Sigmoid colon (tissue), 7 donors: Measurements from ENCODE around the gene MAP2. TPM values are rescaled to one million over a fixed set of nuclear protein-coding genes. Genes with fewer than 3 reads are reported as not detected.
A peak's percentile ranks its signal among the peaks of the same experiment; 100 is the strongest.

Source experiments
- DNase-seq: peaks from one replicate; pipeline ENCODE4 v3.0.0-alpha.2; 2019
- H3K27ac ChIP-seq, 4 donors: fragments of 200-600 bp; sonication (generic); one replicate each; pipeline ENCODE4 v1.5.1; 2016 to 2019; ENCODE audit warnings: mild to moderate bottlenecking in 1 of 4
- H3K27me3 ChIP-seq, 3 donors: fragments of 200-600 bp; sonication (generic); one replicate each; pipeline ENCODE4 v1.5.1; 2019; ENCODE audit warnings: mild to moderate bottlenecking in 1 of 3
- H3K36me3 ChIP-seq, 4 donors: fragments of 200-600 bp; sonication (generic); one replicate each; pipeline ENCODE4 v1.5.1; 2016 to 2019
- H3K4me1 ChIP-seq, 4 donors: fragments of 200-600 bp; sonication (generic); one replicate each; pipeline ENCODE4 v1.5.1; 2017 to 2019
- H3K4me3 ChIP-seq, 4 donors: fragments of 200-600 bp; sonication (generic); one replicate each; pipeline ENCODE4 v1.5.1; 2017 to 2019; ENCODE audit warnings: mild to moderate bottlenecking in 2 of 4, moderate library complexity in 1 of 4
- H3K9me3 ChIP-seq, 4 donors: fragments of 200-600 bp in 3 of 4; sonication (generic) in 3 of 4; one replicate each; pipeline versions ENCODE4 v1.5.1 to v1.6.1; 2013 to 2019
- EP300 ChIP-seq, 4 donors: sonication (generic); formaldehyde crosslinking; IDR thresholded peaks; one replicate each; pipeline ENCODE4 v1.6.1; 2017; ENCODE audit warnings: antibody characterized with exemption in 4 of 4
- POLR2A ChIP-seq, 2 donors: fragments of 450-650 bp; IDR thresholded peaks; one replicate each; pipeline ENCODE4 v1.6.1; 2016; ENCODE audit warnings: antibody characterized with exemption in 2 of 2, mild to moderate bottlenecking in 2 of 2, moderate library complexity in 2 of 2
- POLR2AphosphoS5 ChIP-seq, 4 donors: sonication (generic); formaldehyde crosslinking; IDR thresholded peaks; one replicate each; pipeline ENCODE4 v1.6.1; 2017; ENCODE audit warnings: antibody characterized with exemption in 4 of 4
- WGBS, 2 donors: extraction: QIAGEN DNeasy Blood & Tissue Kit; methylation state at CpG; one replicate each; pipeline ENCODE4 v1.1.7; 2013; 5-methylcytosine and 5-hydroxymethylcytosine counted together
- intact Hi-C: fragments of 100-400 bp; cut with DNase I; formaldehyde crosslinking; loops from one replicate; pipeline ENCODE4 v1.15.1; 2023
- polyA plus RNA-seq, 3 donors: library from polyadenylated mRNA; stranded (reverse); fragments of 200-250 nt; gene quantifications; one replicate each; pipeline ENCODE4 v1.2.3, GENCODE V29; 2013
- total RNA-seq, 4 donors: library from RNA; depleted of rRNA; stranded (reverse); fragments of >200 nt; gene quantifications; one replicate each; pipeline ENCODE4 v1.1.0, GENCODE V29; 2016
- TF ChIP-seq, protein P1 (sequence below), 4 experiments: fragments of 450-650 bp in 3 of 4; fragments of 200-600 bp in 1 of 4; IDR thresholded peaks; one replicate each; pipeline ENCODE4 v1.5.1; 2016 to 2019; ENCODE audit warnings: antibody characterized with exemption in 4 of 4, mild to moderate bottlenecking in 3 of 4, moderate library complexity in 2 of 4
- donor health status: healthy with polysubstance abuse.
- donor health status: Bipolar disorder and iron deficiency.
- donor health status: healthy.

MAP2 gene, protein sequence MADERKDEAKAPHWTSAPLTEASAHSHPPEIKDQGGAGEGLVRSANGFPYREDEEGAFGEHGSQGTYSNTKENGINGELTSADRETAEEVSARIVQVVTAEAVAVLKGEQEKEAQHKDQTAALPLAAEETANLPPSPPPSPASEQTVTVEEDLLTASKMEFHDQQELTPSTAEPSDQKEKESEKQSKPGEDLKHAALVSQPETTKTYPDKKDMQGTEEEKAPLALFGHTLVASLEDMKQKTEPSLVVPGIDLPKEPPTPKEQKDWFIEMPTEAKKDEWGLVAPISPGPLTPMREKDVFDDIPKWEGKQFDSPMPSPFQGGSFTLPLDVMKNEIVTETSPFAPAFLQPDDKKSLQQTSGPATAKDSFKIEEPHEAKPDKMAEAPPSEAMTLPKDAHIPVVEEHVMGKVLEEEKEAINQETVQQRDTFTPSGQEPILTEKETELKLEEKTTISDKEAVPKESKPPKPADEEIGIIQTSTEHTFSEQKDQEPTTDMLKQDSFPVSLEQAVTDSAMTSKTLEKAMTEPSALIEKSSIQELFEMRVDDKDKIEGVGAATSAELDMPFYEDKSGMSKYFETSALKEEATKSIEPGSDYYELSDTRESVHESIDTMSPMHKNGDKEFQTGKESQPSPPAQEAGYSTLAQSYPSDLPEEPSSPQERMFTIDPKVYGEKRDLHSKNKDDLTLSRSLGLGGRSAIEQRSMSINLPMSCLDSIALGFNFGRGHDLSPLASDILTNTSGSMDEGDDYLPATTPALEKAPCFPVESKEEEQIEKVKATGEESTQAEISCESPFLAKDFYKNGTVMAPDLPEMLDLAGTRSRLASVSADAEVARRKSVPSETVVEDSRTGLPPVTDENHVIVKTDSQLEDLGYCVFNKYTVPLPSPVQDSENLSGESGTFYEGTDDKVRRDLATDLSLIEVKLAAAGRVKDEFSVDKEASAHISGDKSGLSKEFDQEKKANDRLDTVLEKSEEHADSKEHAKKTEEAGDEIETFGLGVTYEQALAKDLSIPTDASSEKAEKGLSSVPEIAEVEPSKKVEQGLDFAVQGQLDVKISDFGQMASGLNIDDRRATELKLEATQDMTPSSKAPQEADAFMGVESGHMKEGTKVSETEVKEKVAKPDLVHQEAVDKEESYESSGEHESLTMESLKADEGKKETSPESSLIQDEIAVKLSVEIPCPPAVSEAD (N-terminal part only)
- total RNA-seq (10 to 100 TPM in 3 of 4 donors, 1 to 10 TPM in 1; 8.4 to 21.8 (median 13.0) TPM), polyA plus RNA-seq (1 to 10 TPM in 2 of 3 donors, under 1 TPM in 1; 0.46 to 2.1 (median 1.2) TPM)

DNA sequence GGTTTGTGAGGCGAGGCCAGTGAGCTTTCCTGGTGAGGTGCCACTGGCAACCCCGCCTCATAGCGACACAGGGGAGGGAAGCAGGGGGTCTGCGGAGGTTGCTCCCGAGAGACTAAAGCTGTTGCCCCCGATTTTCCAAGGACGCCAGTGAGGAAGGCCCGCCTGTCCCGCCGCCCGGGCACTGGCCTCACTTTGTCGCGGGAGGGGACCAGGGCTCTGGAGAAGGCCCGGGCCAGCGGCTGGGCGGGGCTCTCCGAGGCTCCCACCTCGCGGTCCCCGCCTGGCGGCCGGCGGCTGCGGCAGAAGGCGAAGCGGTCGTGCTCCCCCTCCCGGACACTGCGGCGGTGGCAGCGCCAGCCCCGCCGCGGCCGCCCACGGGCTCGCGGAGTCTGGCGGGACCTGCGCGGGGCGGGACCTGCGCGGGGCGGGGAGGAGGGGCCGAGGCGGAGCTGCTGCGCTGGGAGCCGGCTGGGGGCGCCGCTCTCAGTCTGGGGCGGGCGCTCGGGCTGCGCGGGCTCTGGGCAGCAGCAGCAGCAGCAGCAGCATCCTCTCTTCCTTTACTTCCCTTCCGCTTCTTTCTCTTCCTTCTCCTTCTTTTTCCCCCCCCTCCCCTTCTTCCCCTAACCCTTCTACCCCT is at the start of gene MAP2:
Gene MAP2 (plus strand): TSS at position 486 of the 637 bp plus-strand sequence. CDS start 229,124 bp downstream, outside the sequence.
- H3K27me3 ChIP-seq = no peaks in the 10 kb centered on the region
- H3K9me3 ChIP-seq = no peaks in the 10 kb centered on the region
- peak; percentile 86 for DNase-seq
- TF ChIP-seq, protein P1, sequence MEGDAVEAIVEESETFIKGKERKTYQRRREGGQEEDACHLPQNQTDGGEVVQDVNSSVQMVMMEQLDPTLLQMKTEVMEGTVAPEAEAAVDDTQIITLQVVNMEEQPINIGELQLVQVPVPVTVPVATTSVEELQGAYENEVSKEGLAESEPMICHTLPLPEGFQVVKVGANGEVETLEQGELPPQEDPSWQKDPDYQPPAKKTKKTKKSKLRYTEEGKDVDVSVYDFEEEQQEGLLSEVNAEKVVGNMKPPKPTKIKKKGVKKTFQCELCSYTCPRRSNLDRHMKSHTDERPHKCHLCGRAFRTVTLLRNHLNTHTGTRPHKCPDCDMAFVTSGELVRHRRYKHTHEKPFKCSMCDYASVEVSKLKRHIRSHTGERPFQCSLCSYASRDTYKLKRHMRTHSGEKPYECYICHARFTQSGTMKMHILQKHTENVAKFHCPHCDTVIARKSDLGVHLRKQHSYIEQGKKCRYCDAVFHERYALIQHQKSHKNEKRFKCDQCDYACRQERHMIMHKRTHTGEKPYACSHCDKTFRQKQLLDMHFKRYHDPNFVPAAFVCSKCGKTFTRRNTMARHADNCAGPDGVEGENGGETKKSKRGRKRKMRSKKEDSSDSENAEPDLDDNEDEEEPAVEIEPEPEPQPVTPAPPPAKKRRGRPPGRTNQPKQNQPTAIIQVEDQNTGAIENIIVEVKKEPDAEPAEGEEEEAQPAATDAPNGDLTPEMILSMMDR (IDR thresholded peaks at IDR 0.05) = peak; percentile 17 to 88 (median 36)
- TF ChIP-seq EP300 (IDR thresholded peaks at IDR 0.05) (no peak), POLR2A (IDR thresholded peaks at IDR 0.05) (no peak), POLR2AphosphoS5 (IDR thresholded peaks at IDR 0.05) (peak in 2 of 4 donors; percentile 26 to 39)
- H3K4me1 ChIP-seq = peaks cover 0 to 17% (median 15%) of the 10 kb centered on the region in 4 donors
- H3K4me3 ChIP-seq = peak within 1 kb of the TSS; percentile 40 to 60 (median 55)
- intact Hi-C loops = loop anchor here (5.0 to 10.0 kb wide), 3 partner anchors 54 to 771 kb away; no protein-coding TSS in a partner anchor
- no peaks in the 10 kb centered on the region for H3K36me3 ChIP-seq
- WGBS, 2 donors = 2% methylated on average over 57 of the region's 57 CpGs
- peak within 1 kb of the TSS in 2 of 4 donors; percentile 35 to 64 for H3K27ac ChIP-seq

DNA sequence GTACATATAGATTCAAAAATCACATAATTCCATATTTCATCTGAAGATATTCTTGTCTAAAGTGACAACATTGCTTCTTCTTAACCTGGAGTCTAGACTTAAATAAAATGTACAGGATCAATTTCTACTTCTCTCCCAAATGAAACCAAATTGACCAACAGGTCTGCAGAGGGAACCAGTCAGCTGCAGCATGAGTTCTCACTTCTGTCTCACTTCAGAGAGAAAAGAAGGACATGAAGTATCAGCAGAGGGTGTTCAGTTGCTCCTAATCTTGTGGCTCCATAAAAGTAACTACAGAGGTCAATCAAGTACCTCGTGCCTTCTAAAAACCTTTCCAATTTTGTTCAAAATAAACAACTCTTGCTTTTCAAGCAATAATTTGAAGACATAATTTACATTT is 47.2 kb upstream of the MAP2 start:
- intact Hi-C loops = no loop called here

DNA sequence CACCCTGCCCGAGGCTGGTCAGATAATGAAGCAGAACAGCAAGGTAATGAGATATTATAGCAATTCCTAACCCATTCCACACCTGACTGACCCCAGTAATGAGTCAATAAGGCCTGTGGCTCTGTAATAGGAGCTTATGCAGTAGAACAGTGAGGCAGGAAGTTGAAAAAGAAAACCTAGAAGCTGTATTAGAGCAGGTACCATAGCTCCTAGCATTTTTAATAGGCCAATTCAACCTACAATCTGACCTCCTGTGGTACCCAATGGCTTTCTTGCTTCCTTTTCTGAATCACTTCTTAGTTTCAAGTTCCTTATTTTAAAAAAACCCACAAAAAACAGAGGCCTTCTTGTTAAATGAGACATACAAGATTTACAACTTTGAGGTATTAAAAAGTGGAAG is 43.6 kb upstream of the MAP2 start:
- Histone ChIP-seq H3K4me3 (no peak overlapping the region), H3K36me3 (no peaks in the 10 kb centered on the region), H3K4me1 (no peaks in the 10 kb centered on the region), H3K27ac (no peak overlapping the region), H3K27me3 (no peaks in the 10 kb centered on the region), H3K9me3 (peaks cover 0 to 8% (median 2%) of the 10 kb centered on the region in 4 donors)
- intact Hi-C loops = no loop called here
- DNase-seq = no peak
- 36 to 41% methylated on average over 1 of the region's 1 CpG for WGBS, 2 donors
- TF ChIP-seq, protein P1 (IDR thresholded peaks at IDR 0.05) = no peak
- TF ChIP-seq EP300 (IDR thresholded peaks at IDR 0.05) (no peak), POLR2A (IDR thresholded peaks at IDR 0.05) (no peak), POLR2AphosphoS5 (IDR thresholded peaks at IDR 0.05) (no peak)

More for the DNA sequence above, 47.2 kb upstream of the MAP2 start:
- WGBS, 2 donors = 79 to 86% methylated on average over 1 of the region's 1 CpG
- Histone ChIP-seq H3K27me3 (no peaks in the 10 kb centered on the region), H3K4me1 (no peaks in the 10 kb centered on the region), H3K36me3 (no peaks in the 10 kb centered on the region), H3K4me3 (no peak overlapping the region), H3K9me3 (peaks cover 0 to 8% (median 4%) of the 10 kb centered on the region in 4 donors), H3K27ac (no peak overlapping the region)
- no peak for DNase-seq
- no peak for TF ChIP-seq POLR2AphosphoS5 (IDR thresholded peaks at IDR 0.05)
- TF ChIP-seq POLR2A (IDR thresholded peaks at IDR 0.05) = no peak
- TF ChIP-seq, protein P1 (IDR thresholded peaks at IDR 0.05) = no peak

DNA sequence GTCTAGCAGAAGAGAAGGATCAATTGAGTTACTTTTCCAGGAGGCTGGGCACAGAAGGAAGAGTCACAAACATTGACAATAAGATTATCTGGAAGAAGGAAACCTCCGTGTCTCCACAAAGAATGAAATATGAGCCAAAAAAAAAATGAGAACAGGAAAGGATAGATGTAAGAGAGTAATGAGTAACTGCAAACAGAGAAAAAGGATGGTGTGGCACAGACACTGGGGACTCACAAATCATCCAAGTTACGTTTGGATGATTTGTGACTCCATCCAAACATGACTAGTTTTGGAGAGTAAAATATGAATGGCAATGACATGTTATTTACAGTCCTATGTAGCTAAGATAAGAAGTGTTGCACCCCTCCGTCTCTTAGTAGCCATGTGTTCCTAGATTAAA is 42.8 kb upstream of the MAP2 start:
- DNase-seq = no peak
- H3K27me3 ChIP-seq = no peaks in the 10 kb centered on the region
- intact Hi-C loops = no loop called here
- no peak for TF ChIP-seq POLR2AphosphoS5 (IDR thresholded peaks at IDR 0.05)
- no peak for TF ChIP-seq POLR2A (IDR thresholded peaks at IDR 0.05)
- TF ChIP-seq, protein P1 (IDR thresholded peaks at IDR 0.05) = no peak
- no peak for TF ChIP-seq EP300 (IDR thresholded peaks at IDR 0.05)
- no peaks in the 10 kb centered on the region for H3K4me1 ChIP-seq
- peaks cover 0 to 8% (median 2%) of the 10 kb centered on the region in 4 donors for H3K9me3 ChIP-seq
- WGBS, 2 donors = 29 to 46% methylated on average over 3 of the region's 3 CpGs
- no peak overlapping the region for H3K4me3 ChIP-seq
- H3K36me3 ChIP-seq = no peaks in the 10 kb centered on the region
- no peak overlapping the region for H3K27ac ChIP-seq
